WTC11 (cell line): ENCODE results near the gene MAMDC2. TPM values are rescaled to one million over a fixed set of nuclear protein-coding genes. Genes with fewer than 3 reads are reported as not detected.
A peak's percentile ranks its signal among the peaks of the same experiment; 100 is the strongest.

Source experiments
- ATAC-seq: fragments of 200-7000 bp; cut with Tn5 transposase; 2 replicates; pipeline ENCODE4 v1.10.0; 2021; ENCODE audit warnings: mild to moderate bottlenecking, moderate library complexity
- CTCF ChIA-PET: fragments of 300-600 bp; sonication (Branson Sonifier 250); formaldehyde crosslinking; loops from one replicate; lab custom pipeline; 2021; ENCODE audit warnings: antibody characterized with exemption; lab: Charles Lee
- POLR2A ChIA-PET: fragments of 350-600 bp; sonication (Branson Sonifier 250); formaldehyde crosslinking; loops from one replicate; lab custom pipeline; 2021; ENCODE audit warnings: antibody characterized with exemption; lab: Charles Lee
- DNase-seq: peaks from one replicate; pipeline ENCODE4 v3.0.0; 2021; ENCODE audit warnings: low spot score
- H3K27ac Mint-ChIP-seq: 2 replicates; pipeline ENCODE4 v1.8.0; 2021; ENCODE audit warnings: mixed read lengths
- H3K27me3 Mint-ChIP-seq: 2 replicates; pipeline ENCODE4 v1.8.0; 2021; ENCODE audit warnings: low read depth, mild to moderate bottlenecking, moderate library complexity, mixed read lengths
- H3K36me3 Mint-ChIP-seq: 2 replicates; pipeline ENCODE4 v1.8.0; 2021; ENCODE audit warnings: mixed read lengths
- H3K4me1 Mint-ChIP-seq: 2 replicates; pipeline ENCODE4 v1.8.0; 2022; ENCODE audit warnings: mixed read lengths
- H3K4me3 Mint-ChIP-seq: 2 replicates; pipeline ENCODE4 v1.8.0; 2021; ENCODE audit warnings: mild to moderate bottlenecking, moderate library complexity, mixed read lengths
- H3K9me3 Mint-ChIP-seq: 2 replicates; pipeline ENCODE4 v1.8.0; 2021; ENCODE audit warnings: mixed read lengths
- AR ChIP-seq: fragments of 250-450 bp; sonication (Bioruptor Pico); IDR thresholded peaks from 2 replicates; pipeline ENCODE4 v1.9.0; 2021; ENCODE audit warnings: mild to moderate bottlenecking
- ATF2 ChIP-seq: sonication (generic); formaldehyde crosslinking; IDR thresholded peaks from 2 replicates; pipeline ENCODE4 v1.8.1; 2022; ENCODE audit warnings: low read depth, missing genetic modification reagents, borderline replicate concordance
- CREM ChIP-seq: sonication (generic); formaldehyde crosslinking; IDR thresholded peaks from 2 replicates; pipeline ENCODE4 v1.8.1; 2022; ENCODE audit warnings: mild to moderate bottlenecking, missing genetic modification reagents, moderate library complexity
- ELF4 ChIP-seq: sonication (generic); formaldehyde crosslinking; IDR thresholded peaks from 2 replicates; pipeline ENCODE4 v1.8.1; 2022; ENCODE audit warnings: low read depth, mild to moderate bottlenecking, moderate library complexity, missing genetic modification reagents
- EMX1 ChIP-seq: fragments of 250-450 bp; sonication (Bioruptor Pico); IDR thresholded peaks from 2 replicates; pipeline ENCODE4 v1.8.0; 2021; ENCODE audit warnings: mild to moderate bottlenecking
- ETV6 ChIP-seq: sonication (generic); formaldehyde crosslinking; IDR thresholded peaks from 2 replicates; pipeline ENCODE4 v1.8.1; 2022; ENCODE audit warnings: mild to moderate bottlenecking, missing genetic modification reagents
- GTF2I ChIP-seq: fragments of 250-450 bp; sonication (Bioruptor Pico); conservative IDR thresholded peaks from 2 replicates; pipeline ENCODE4 v1.4.0; 2021; ENCODE audit warnings: mild to moderate bottlenecking
- KAT7 ChIP-seq: sonication (generic); formaldehyde crosslinking; IDR thresholded peaks from 2 replicates; pipeline ENCODE4 v1.8.1; 2023; ENCODE audit warnings: missing genetic modification reagents, mild to moderate bottlenecking, borderline replicate concordance
- MAX ChIP-seq: sonication (generic); formaldehyde crosslinking; IDR thresholded peaks from 2 replicates; pipeline ENCODE4 v1.8.0; 2022; ENCODE audit warnings: mild to moderate bottlenecking, missing genetic modification reagents
- OVOL2 ChIP-seq: fragments of 250-450 bp; sonication (Bioruptor Pico); IDR thresholded peaks from 2 replicates; pipeline ENCODE4 v1.9.0; 2021; ENCODE audit warnings: mild to moderate bottlenecking, borderline replicate concordance
- RELA ChIP-seq: sonication (generic); formaldehyde crosslinking; IDR thresholded peaks from 2 replicates; pipeline ENCODE4 v1.8.1; 2022; ENCODE audit warnings: missing genetic modification reagents, mild to moderate bottlenecking, borderline replicate concordance
- SOX15 ChIP-seq: fragments of 250-450 bp; sonication (Bioruptor Pico); IDR thresholded peaks from 2 replicates; pipeline ENCODE4 v1.9.0; 2021; ENCODE audit warnings: mild to moderate bottlenecking
- TCF7 ChIP-seq: sonication (generic); formaldehyde crosslinking; IDR thresholded peaks from 2 replicates; pipeline ENCODE4 v1.8.0; 2022; ENCODE audit warnings: mild to moderate bottlenecking, low read depth, missing genetic modification reagents, moderate library complexity
- TP53 ChIP-seq: sonication (generic); formaldehyde crosslinking; IDR thresholded peaks from 2 replicates; pipeline ENCODE4 v1.8.1; 2023; ENCODE audit warnings: mild to moderate bottlenecking, missing genetic modification reagents
- ZNF138 ChIP-seq: sonication (generic); formaldehyde crosslinking; conservative IDR thresholded peaks from 2 replicates; pipeline ENCODE4 v1.8.1; 2022; ENCODE audit warnings: mild to moderate bottlenecking, moderate library complexity, missing genetic modification reagents
- ZNF423 ChIP-seq: fragments of 250-450 bp; sonication (Bioruptor Pico); IDR thresholded peaks from 2 replicates; pipeline ENCODE4 v2.1.2; 2022; ENCODE audit warnings: mild to moderate bottlenecking, moderate library complexity
- ZSCAN18 ChIP-seq: fragments of 250-450 bp; sonication (Bioruptor Pico); IDR thresholded peaks from 2 replicates; pipeline ENCODE4 v2.1.2; 2022; ENCODE audit warnings: mild to moderate bottlenecking, moderate library complexity
- total RNA-seq: library from RNA; stranded (reverse); gene quantifications from 3 replicates; pipeline ENCODE4 v1.2.3, GENCODE V29; 2021
- TF ChIP-seq, protein P1 (sequence below): sonication (generic); formaldehyde crosslinking; IDR thresholded peaks from 2 replicates; pipeline ENCODE4 v1.8.1; 2023; ENCODE audit warnings: mild to moderate bottlenecking, missing genetic modification reagents, moderate library complexity
- TF ChIP-seq, protein P2 (sequence below): sonication (generic); formaldehyde crosslinking; IDR thresholded peaks from 2 replicates; pipeline ENCODE4 v1.8.1; 2023; ENCODE audit warnings: mild to moderate bottlenecking, missing genetic modification reagents, moderate library complexity
- TF ChIP-seq, protein P3 (sequence below): sonication (generic); formaldehyde crosslinking; IDR thresholded peaks from 2 replicates; pipeline ENCODE4 v1.8.1; 2023; ENCODE audit warnings: mild to moderate bottlenecking, missing genetic modification reagents, borderline replicate concordance

Gene MAMDC2
- total RNA-seq, 1 experiment from 2014 or later: 6.0 TPM

GRCh38 chr9:70045452-70045851 lies 1.8 kb downstream of the MAMDC2 start:
- CTCF ChIA-PET: interaction anchor here (2.8 to 3.8 kb wide), 2 partner anchors 65 to 67 kb away, joined by 27 to 28 read pairs; no protein-coding TSS in a partner anchor
- POLR2A ChIA-PET: no interaction called here

DNA sequence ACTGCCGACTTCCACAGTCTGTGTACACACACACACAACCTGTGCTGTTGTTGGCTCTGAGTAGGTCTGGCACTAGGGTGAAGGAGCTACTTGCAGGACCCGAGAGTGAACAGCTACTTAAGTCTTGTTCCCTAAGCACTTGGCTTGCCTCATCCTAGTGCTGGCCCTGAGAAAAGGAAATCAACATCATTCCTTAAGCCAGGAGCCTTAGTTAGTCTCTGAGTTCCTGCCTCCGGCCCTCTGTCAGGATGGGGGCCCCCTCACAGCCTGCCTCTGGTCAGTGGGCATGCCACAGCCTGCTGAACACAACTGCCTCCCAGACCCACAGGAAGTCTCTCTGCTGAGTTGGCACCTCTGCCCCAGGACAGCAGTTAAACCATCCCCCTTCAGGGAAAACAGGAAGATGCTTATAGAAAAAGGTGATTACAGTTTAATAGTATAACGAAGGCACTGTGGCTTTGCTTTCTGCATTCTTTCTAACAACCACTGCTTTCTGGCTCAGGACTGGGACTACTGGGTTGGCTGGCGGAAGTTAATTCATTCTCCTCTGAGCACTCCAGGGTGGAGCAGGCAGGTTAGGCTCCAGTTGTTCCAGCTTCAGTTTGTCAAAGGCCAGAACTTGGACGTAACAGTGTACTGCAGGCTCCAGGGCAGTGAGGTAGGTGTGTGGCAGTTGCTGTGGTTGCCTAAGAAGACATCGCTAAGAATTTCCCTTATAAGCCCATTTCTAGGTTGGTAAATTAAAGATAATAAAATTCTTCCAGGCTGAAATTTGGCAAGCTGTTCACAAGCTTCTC lies 2.8 kb downstream of the MAMDC2 start:
- ChIA-PET CTCF (interaction anchor here (0.8 to 1.7 kb wide), 2 partner anchors 65 to 183 kb away, joined by 3 to 8 read pairs; no protein-coding TSS in a partner anchor), POLR2A (no interaction called here)
- peaks cover 39% of the 10 kb centered on the region for H3K4me1 Mint-ChIP-seq
- H3K36me3 Mint-ChIP-seq: peaks cover 7% of the 10 kb centered on the region
- peaks cover 32% of the 10 kb centered on the region for H3K27me3 Mint-ChIP-seq
- DNase-seq: no peak
- no peak for ATAC-seq
- no peak overlapping the region for H3K4me3 Mint-ChIP-seq
- H3K27ac Mint-ChIP-seq: peak overlapping the region; percentile 68; the same call in 1 of the 2 replicates
- H3K9me3 Mint-ChIP-seq: no peaks in the 10 kb centered on the region
- TF ChIP-seq CREM: no peak
- TF ChIP-seq ZNF138 (CRISPR knock-in tag): no peak
- TF ChIP-seq TCF7 (CRISPR knock-in tag): no peak
- no peak for TF ChIP-seq ATF2 (CRISPR knock-in tag)
- no peak for TF ChIP-seq SOX15
- no peak for TF ChIP-seq OVOL2
- TF ChIP-seq ZSCAN18 (CRISPR knock-in tag): no peak
- no peak for TF ChIP-seq TP53 (CRISPR knock-in tag)
- TF ChIP-seq EMX1: no peak
- TF ChIP-seq, protein P1, sequence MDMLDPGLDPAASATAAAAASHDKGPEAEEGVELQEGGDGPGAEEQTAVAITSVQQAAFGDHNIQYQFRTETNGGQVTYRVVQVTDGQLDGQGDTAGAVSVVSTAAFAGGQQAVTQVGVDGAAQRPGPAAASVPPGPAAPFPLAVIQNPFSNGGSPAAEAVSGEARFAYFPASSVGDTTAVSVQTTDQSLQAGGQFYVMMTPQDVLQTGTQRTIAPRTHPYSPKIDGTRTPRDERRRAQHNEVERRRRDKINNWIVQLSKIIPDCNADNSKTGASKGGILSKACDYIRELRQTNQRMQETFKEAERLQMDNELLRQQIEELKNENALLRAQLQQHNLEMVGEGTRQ: no peak
- TF ChIP-seq RELA (CRISPR knock-in tag): no peak
- no peak for TF ChIP-seq ETV6 (CRISPR knock-in tag)
- no peak for TF ChIP-seq KAT7
- TF ChIP-seq AR (CRISPR knock-in tag): no peak
- TF ChIP-seq, protein P2, sequence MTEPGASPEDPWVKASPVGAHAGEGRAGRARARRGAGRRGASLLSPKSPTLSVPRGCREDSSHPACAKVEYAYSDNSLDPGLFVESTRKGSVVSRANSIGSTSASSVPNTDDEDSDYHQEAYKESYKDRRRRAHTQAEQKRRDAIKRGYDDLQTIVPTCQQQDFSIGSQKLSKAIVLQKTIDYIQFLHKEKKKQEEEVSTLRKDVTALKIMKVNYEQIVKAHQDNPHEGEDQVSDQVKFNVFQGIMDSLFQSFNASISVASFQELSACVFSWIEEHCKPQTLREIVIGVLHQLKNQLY (CRISPR knock-in tag): no peak
- no peak for TF ChIP-seq GTF2I

More at GRCh38 chr9:70045452-70045851, 1.8 kb downstream of the MAMDC2 start:
- TF ChIP-seq, protein P2 (CRISPR knock-in tag): no peak
- TF ChIP-seq ZNF423 (CRISPR knock-in tag) (no peak), ELF4 (CRISPR knock-in tag) (no peak), ZNF138 (CRISPR knock-in tag) (no peak), MAX (CRISPR knock-in tag) (no peak)
- TF ChIP-seq, protein P3, sequence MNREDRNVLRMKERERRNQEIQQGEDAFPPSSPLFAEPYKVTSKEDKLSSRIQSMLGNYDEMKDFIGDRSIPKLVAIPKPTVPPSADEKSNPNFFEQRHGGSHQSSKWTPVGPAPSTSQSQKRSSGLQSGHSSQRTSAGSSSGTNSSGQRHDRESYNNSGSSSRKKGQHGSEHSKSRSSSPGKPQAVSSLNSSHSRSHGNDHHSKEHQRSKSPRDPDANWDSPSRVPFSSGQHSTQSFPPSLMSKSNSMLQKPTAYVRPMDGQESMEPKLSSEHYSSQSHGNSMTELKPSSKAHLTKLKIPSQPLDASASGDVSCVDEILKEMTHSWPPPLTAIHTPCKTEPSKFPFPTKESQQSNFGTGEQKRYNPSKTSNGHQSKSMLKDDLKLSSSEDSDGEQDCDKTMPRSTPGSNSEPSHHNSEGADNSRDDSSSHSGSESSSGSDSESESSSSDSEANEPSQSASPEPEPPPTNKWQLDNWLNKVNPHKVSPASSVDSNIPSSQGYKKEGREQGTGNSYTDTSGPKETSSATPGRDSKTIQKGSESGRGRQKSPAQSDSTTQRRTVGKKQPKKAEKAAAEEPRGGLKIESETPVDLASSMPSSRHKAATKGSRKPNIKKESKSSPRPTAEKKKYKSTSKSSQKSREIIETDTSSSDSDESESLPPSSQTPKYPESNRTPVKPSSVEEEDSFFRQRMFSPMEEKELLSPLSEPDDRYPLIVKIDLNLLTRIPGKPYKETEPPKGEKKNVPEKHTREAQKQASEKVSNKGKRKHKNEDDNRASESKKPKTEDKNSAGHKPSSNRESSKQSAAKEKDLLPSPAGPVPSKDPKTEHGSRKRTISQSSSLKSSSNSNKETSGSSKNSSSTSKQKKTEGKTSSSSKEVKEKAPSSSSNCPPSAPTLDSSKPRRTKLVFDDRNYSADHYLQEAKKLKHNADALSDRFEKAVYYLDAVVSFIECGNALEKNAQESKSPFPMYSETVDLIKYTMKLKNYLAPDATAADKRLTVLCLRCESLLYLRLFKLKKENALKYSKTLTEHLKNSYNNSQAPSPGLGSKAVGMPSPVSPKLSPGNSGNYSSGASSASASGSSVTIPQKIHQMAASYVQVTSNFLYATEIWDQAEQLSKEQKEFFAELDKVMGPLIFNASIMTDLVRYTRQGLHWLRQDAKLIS (CRISPR knock-in tag): no peak
- H3K4me1 Mint-ChIP-seq: peaks cover 45% of the 10 kb centered on the region
- DNase-seq (no peak), ATAC-seq (no peak)
- H3K27me3 Mint-ChIP-seq: peaks cover 33% of the 10 kb centered on the region
- peak overlapping the region; percentile 83 for H3K4me3 Mint-ChIP-seq
- no peak overlapping the region for H3K27ac Mint-ChIP-seq
- no peaks in the 10 kb centered on the region for H3K9me3 Mint-ChIP-seq
- H3K36me3 Mint-ChIP-seq: peaks cover 7% of the 10 kb centered on the region
